ENCODE results near the gene COP1. TPM values are rescaled to one million over a fixed set of nuclear protein-coding genes. Genes with fewer than 3 reads are reported as not detected.
A peak's percentile ranks its signal among the peaks of the same experiment; 100 is the strongest.
"Not testable (repeated sequence)": the region's sequence is repeated elsewhere in the genome, so short reads cannot be mapped to it uniquely, and the experiment has no call there.

The COP1 gene
- total and polyA plus RNA-seq, 3 experiments from 2014 or later, result 39.7 to 43.0 (median 40.6) TPM

GRCh38 chr1:175992825-175993224 lies 214.3 kb downstream of the COP1 start:
- H3K4me3 ChIP-seq (ENCODE audit: low read length); CTCF ChIA-PET; POLR2A ChIA-PET; DNase-seq; H3K4me3 Mint-ChIP-seq; H3K9me3 ChIP-seq (ENCODE audit: low read length); H3K27ac Mint-ChIP-seq; H3K27ac ChIP-seq (ENCODE audit: low read depth, low read length); H3K27me3 Mint-ChIP-seq; H3K4me1 ChIP-seq (ENCODE audit: insufficient read depth, low read length); H3K9me3 Mint-ChIP-seq; H3K27me3 ChIP-seq (ENCODE audit: insufficient read depth, low read length, poor library complexity, severe bottlenecking): not testable (repeated sequence)
- H3K36me3 ChIP-seq (ENCODE audit: insufficient read depth, low read length), result peaks cover 13% of the 10 kb centered on the region
- Mint-ChIP-seq H3K36me3 (peaks cover 24 to 42% (median 30%) of the 10 kb centered on the region in 3 donors), H3K4me1 (peaks cover 2 to 15% (median 6%) of the 10 kb centered on the region in 3 donors)

GRCh38 chr1:175992202-175992601 lies 214.9 kb downstream of the COP1 start:
- Mint-ChIP-seq H3K36me3 (peaks cover 26 to 45% (median 32%) of the 10 kb centered on the region in 3 donors), H3K4me1 (peaks cover 2 to 15% (median 6%) of the 10 kb centered on the region in 3 donors)
- H3K9me3 Mint-ChIP-seq; H3K27me3 ChIP-seq (ENCODE audit: insufficient read depth, low read length, poor library complexity, severe bottlenecking); H3K4me3 ChIP-seq (ENCODE audit: low read length); POLR2A ChIA-PET; DNase-seq; H3K27me3 Mint-ChIP-seq; CTCF ChIA-PET; H3K4me3 Mint-ChIP-seq; H3K9me3 ChIP-seq (ENCODE audit: low read length); H3K4me1 ChIP-seq (ENCODE audit: insufficient read depth, low read length); H3K27ac ChIP-seq (ENCODE audit: low read depth, low read length); H3K27ac Mint-ChIP-seq: not testable (repeated sequence)
- H3K36me3 ChIP-seq (ENCODE audit: insufficient read depth, low read length), result peaks cover 19% of the 10 kb centered on the region

GRCh38 chr1:175984813-175985212 lies 222.3 kb downstream of the COP1 start:
- POLR2A ChIA-PET, result no interaction called here
- Mint-ChIP-seq H3K36me3 (peaks cover 57 to 86% (median 80%) of the 10 kb centered on the region in 3 donors), H3K27me3 (no peaks in the 10 kb centered on the region), H3K27ac (no peak overlapping the region), H3K9me3 (peaks cover 5 to 30% (median 22%) of the 10 kb centered on the region in 5 donors), H3K4me3 (no peak overlapping the region), H3K4me1 (peaks cover 3 to 21% (median 18%) of the 10 kb centered on the region in 3 donors)
- no peaks in the 10 kb centered on the region for H3K9me3 ChIP-seq (ENCODE audit: low read length)
- no peaks in the 10 kb centered on the region for H3K27me3 ChIP-seq (ENCODE audit: insufficient read depth, low read length, poor library complexity, severe bottlenecking)
- DNase-seq, result no peak
- H3K4me3 ChIP-seq (ENCODE audit: low read length), result no peak overlapping the region
- H3K4me1 ChIP-seq (ENCODE audit: insufficient read depth, low read length), result no peaks in the 10 kb centered on the region
- CTCF ChIA-PET, result no interaction called here
- no peak overlapping the region for H3K27ac ChIP-seq (ENCODE audit: low read depth, low read length)
- H3K36me3 ChIP-seq (ENCODE audit: insufficient read depth, low read length), result peaks cover 34% of the 10 kb centered on the region

- H3K4me3 Mint-ChIP-seq, result no peak overlapping the region
- no peak overlapping the region for H3K27ac ChIP-seq (ENCODE audit: low read depth, low read length)
- H3K27me3 Mint-ChIP-seq, result no peaks in the 10 kb centered on the region
- H3K9me3 ChIP-seq (ENCODE audit: low read length), result no peaks in the 10 kb centered on the region
- H3K36me3 Mint-ChIP-seq, result peaks cover 56 to 86% (median 77%) of the 10 kb centered on the region in 3 donors
- no peaks in the 10 kb centered on the region for H3K4me1 ChIP-seq (ENCODE audit: insufficient read depth, low read length)
- ChIA-PET CTCF (no interaction called here), POLR2A (no interaction called here)
- peaks cover 5 to 30% (median 22%) of the 10 kb centered on the region in 5 donors for H3K9me3 Mint-ChIP-seq
- H3K4me3 ChIP-seq (ENCODE audit: low read length), result no peak overlapping the region
- DNase-seq, result no peak
- no peak overlapping the region for H3K27ac Mint-ChIP-seq
- peaks cover 3 to 21% (median 18%) of the 10 kb centered on the region in 3 donors for H3K4me1 Mint-ChIP-seq
- no peaks in the 10 kb centered on the region for H3K27me3 ChIP-seq (ENCODE audit: insufficient read depth, low read length, poor library complexity, severe bottlenecking)
- H3K36me3 ChIP-seq (ENCODE audit: insufficient read depth, low read length), result peaks cover 33% of the 10 kb centered on the region
These were observed 222.9 kb downstream of the COP1 start for GRCh38 chr1:175984057-175984812.

GRCh38 chr1:175983363-175983762 lies 223.7 kb downstream of the COP1 start:
- H3K27ac ChIP-seq (ENCODE audit: low read depth, low read length); H3K9me3 ChIP-seq (ENCODE audit: low read length); POLR2A ChIA-PET; H3K4me3 Mint-ChIP-seq; H3K27me3 Mint-ChIP-seq; H3K4me3 ChIP-seq (ENCODE audit: low read length); H3K27me3 ChIP-seq (ENCODE audit: insufficient read depth, low read length, poor library complexity, severe bottlenecking); H3K4me1 ChIP-seq (ENCODE audit: insufficient read depth, low read length); DNase-seq; H3K27ac Mint-ChIP-seq; CTCF ChIA-PET: not testable (repeated sequence)
- peaks cover 28% of the 10 kb centered on the region for H3K36me3 ChIP-seq (ENCODE audit: insufficient read depth, low read length)
- Mint-ChIP-seq H3K4me1 (peaks cover 6 to 23% (median 21%) of the 10 kb centered on the region in 3 donors), H3K9me3 (peaks cover 5 to 30% (median 22%) of the 10 kb centered on the region in 5 donors), H3K36me3 (peaks cover 53 to 79% (median 72%) of the 10 kb centered on the region in 3 donors)

- ChIA-PET CTCF (no interaction called here), POLR2A (no interaction called here)
- no peak overlapping the region for H3K27ac ChIP-seq (ENCODE audit: low read depth, low read length)
- H3K9me3 ChIP-seq (ENCODE audit: low read length), result no peaks in the 10 kb centered on the region
- no peak for DNase-seq
- H3K36me3 ChIP-seq (ENCODE audit: insufficient read depth, low read length), result peaks cover 14% of the 10 kb centered on the region
- no peaks in the 10 kb centered on the region for H3K27me3 Mint-ChIP-seq
- H3K27me3 ChIP-seq (ENCODE audit: insufficient read depth, low read length, poor library complexity, severe bottlenecking), result no peaks in the 10 kb centered on the region
- H3K4me3 ChIP-seq (ENCODE audit: low read length), result no peak overlapping the region
- no peak overlapping the region for H3K27ac Mint-ChIP-seq
- H3K4me1 Mint-ChIP-seq, result peaks cover 7 to 24% (median 21%) of the 10 kb centered on the region in 3 donors
- H3K9me3 Mint-ChIP-seq, result peaks cover 5 to 30% (median 22%) of the 10 kb centered on the region in 5 donors
- no peak overlapping the region for H3K4me3 Mint-ChIP-seq
- H3K4me1 ChIP-seq (ENCODE audit: insufficient read depth, low read length), result no peaks in the 10 kb centered on the region
- H3K36me3 Mint-ChIP-seq, result peaks cover 45 to 71% (median 56%) of the 10 kb centered on the region in 3 donors
These were observed 226.0 kb downstream of the COP1 start for GRCh38 chr1:175981128-175981527.

GRCh38 chr1:175978926-175979325 lies 228.2 kb downstream of the COP1 start:
- Mint-ChIP-seq H3K4me1 (peaks cover 7 to 24% (median 22%) of the 10 kb centered on the region in 3 donors), H3K4me3 (no peak overlapping the region), H3K27ac (no peak overlapping the region), H3K36me3 (peaks cover 36 to 62% (median 37%) of the 10 kb centered on the region in 3 donors), H3K9me3 (peaks cover 0 to 16% (median 14%) of the 10 kb centered on the region in 5 donors), H3K27me3 (no peaks in the 10 kb centered on the region)
- Histone ChIP-seq H3K4me1 (ENCODE audit: insufficient read depth, low read length) (no peaks in the 10 kb centered on the region), H3K36me3 (ENCODE audit: insufficient read depth, low read length) (peaks cover 5% of the 10 kb centered on the region), H3K9me3 (ENCODE audit: low read length) (no peaks in the 10 kb centered on the region), H3K27me3 (ENCODE audit: insufficient read depth, low read length, poor library complexity, severe bottlenecking) (no peaks in the 10 kb centered on the region), H3K27ac (ENCODE audit: low read depth, low read length) (no peak overlapping the region), H3K4me3 (ENCODE audit: low read length) (no peak overlapping the region)
- no peak for DNase-seq
- ChIA-PET POLR2A (no interaction called here), CTCF (no interaction called here)

DNA sequence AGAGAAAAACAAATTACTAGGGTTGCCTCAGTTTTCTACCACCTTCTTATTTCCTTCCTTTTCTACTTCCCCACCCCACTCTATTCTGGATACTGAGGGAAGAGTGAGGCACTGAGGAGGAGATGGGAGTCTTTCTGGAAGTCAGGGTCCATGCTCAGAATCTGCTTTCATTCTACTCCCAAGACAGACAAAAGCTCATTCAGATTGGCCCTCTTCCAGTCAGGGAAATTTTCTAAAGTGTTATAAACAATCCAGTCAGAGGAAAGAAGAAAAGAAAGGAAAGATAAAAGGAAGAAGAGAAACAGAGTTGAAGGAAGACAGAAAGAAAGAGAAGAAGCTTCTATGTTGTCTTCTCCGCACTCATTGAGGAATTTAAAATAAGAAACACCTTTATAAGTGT lies 228.6 kb downstream of the COP1 start:
- Histone ChIP-seq H3K4me3 (ENCODE audit: low read length) (no peak overlapping the region), H3K27me3 (ENCODE audit: insufficient read depth, low read length, poor library complexity, severe bottlenecking) (no peaks in the 10 kb centered on the region), H3K36me3 (ENCODE audit: insufficient read depth, low read length) (peaks cover 3% of the 10 kb centered on the region), H3K4me1 (ENCODE audit: insufficient read depth, low read length) (no peaks in the 10 kb centered on the region), H3K27ac (ENCODE audit: low read depth, low read length) (no peak overlapping the region), H3K9me3 (ENCODE audit: low read length) (no peaks in the 10 kb centered on the region)
- H3K36me3 Mint-ChIP-seq, result peaks cover 35 to 62% (median 37%) of the 10 kb centered on the region in 3 donors
- H3K9me3 Mint-ChIP-seq, result peaks cover 0 to 12% (median 9%) of the 10 kb centered on the region in 5 donors
- H3K27me3 Mint-ChIP-seq, result no peaks in the 10 kb centered on the region
- peak overlapping the region in 2 of 8 donors; percentile 24 to 43 for H3K27ac Mint-ChIP-seq
- peaks cover 7 to 24% (median 24%) of the 10 kb centered on the region in 3 donors for H3K4me1 Mint-ChIP-seq
- CTCF ChIA-PET, result no interaction called here
- no peak overlapping the region for H3K4me3 Mint-ChIP-seq
- no peak for DNase-seq
- POLR2A ChIA-PET, result no interaction called here

All from CD8-positive, alpha-beta memory T cell (primary cell).